Measurements from ENCODE around the gene CDC20. TPM values are rescaled to one million over a fixed set of nuclear protein-coding genes. Genes with fewer than 3 reads are reported as not detected.

The CDC20 gene
- total RNA-seq, 1 experiment from 2014 or later: 355 TPM

DNA sequence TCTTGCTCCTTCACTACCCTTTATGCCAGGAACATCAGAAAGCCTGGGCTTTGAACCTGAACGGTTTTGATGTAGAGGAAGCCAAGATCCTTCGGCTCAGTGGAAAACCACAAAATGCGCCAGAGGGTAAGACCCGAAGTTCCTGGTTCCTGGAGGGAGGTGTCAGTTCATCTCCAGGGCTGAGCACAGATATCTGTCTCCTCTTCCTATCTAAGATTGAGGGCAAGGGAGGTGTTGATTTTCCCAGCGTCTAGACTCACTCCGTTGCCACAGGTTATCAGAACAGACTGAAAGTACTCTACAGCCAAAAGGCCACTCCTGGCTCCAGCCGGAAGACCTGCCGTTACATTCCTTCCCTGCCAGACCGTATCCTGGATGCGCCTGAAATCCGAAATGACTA, 915 bp downstream of the CDC20 start (continued):
- TF ChIP-seq, protein P1, sequence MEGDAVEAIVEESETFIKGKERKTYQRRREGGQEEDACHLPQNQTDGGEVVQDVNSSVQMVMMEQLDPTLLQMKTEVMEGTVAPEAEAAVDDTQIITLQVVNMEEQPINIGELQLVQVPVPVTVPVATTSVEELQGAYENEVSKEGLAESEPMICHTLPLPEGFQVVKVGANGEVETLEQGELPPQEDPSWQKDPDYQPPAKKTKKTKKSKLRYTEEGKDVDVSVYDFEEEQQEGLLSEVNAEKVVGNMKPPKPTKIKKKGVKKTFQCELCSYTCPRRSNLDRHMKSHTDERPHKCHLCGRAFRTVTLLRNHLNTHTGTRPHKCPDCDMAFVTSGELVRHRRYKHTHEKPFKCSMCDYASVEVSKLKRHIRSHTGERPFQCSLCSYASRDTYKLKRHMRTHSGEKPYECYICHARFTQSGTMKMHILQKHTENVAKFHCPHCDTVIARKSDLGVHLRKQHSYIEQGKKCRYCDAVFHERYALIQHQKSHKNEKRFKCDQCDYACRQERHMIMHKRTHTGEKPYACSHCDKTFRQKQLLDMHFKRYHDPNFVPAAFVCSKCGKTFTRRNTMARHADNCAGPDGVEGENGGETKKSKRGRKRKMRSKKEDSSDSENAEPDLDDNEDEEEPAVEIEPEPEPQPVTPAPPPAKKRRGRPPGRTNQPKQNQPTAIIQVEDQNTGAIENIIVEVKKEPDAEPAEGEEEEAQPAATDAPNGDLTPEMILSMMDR (IDR thresholded peaks at IDR 0.05 in 2 of 3, conservative IDR thresholded peaks at IDR 0.05 in 1 of 3; ENCODE audit: borderline replicate concordance in 1 of 3, insufficient read depth in 1 of 3, low read depth in 2 of 3, low read length in 2 of 3): no peak

DNA sequence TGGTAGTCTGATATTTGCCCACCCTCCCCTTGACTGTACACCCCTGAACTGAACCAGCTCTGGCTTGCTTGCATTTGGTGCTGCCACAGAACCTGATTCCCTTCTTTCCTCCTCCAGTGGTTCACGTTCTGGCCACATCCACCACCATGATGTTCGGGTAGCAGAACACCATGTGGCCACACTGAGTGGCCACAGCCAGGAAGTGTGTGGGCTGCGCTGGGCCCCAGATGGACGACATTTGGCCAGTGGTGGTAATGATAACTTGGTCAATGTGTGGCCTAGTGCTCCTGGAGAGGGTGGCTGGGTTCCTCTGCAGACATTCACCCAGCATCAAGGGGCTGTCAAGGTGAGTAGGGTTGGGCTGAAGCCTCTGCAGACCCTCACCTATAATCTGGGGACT, 1.8 kb downstream of the CDC20 start:
- Histone ChIP-seq H3K4me1 (ENCODE audit: control insufficient read depth in 1 of 2, insufficient read depth in 2 of 2, low read length in 2 of 2) (peaks cover 15 to 67% of the 10 kb centered on the region in 2 experiments), H3K4me2 (ENCODE audit: low read length) (peak overlapping the region; percentile 83)

More for the DNA sequence above, 1.8 kb downstream of the CDC20 start:
- H3K9ac ChIP-seq (ENCODE audit: low read length): peak overlapping the region; percentile 94; the same call in 1 of the 2 replicates
- ATAC-seq (no peak), DNase-seq (ENCODE audit: low read depth, low spot score) (no peak)
- TF ChIP-seq EZH2phosphoT487 (IDR thresholded peaks at IDR 0.05; ENCODE audit: borderline replicate concordance) (no peak), TCF7L2 (IDR thresholded peaks at IDR 0.05; ENCODE audit: borderline replicate concordance, extremely low read depth, insufficient read depth, insufficient read length) (no peak), SRF (IDR thresholded peaks at IDR 0.05; ENCODE audit: low read depth) (no peak), RAD21 (IDR thresholded peaks at IDR 0.05; ENCODE audit: low read depth) (no peak), ZFX (IDR thresholded peaks at IDR 0.05) (no peak), SIN3A (IDR thresholded peaks at IDR 0.05; ENCODE audit: low read depth) (no peak), CEBPB (IDR thresholded peaks at IDR 0.05; ENCODE audit: low read depth) (no peak)
- TF ChIP-seq, protein P1 (IDR thresholded peaks at IDR 0.05 in 2 of 3, conservative IDR thresholded peaks at IDR 0.05 in 1 of 3; ENCODE audit: borderline replicate concordance in 1 of 3, insufficient read depth in 1 of 3, low read depth in 2 of 3, low read length in 2 of 3): no peak
- TF ChIP-seq, protein P2, sequence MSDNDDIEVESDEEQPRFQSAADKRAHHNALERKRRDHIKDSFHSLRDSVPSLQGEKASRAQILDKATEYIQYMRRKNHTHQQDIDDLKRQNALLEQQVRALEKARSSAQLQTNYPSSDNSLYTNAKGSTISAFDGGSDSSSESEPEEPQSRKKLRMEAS (IDR thresholded peaks at IDR 0.05): no peak
- ChIA-PET RAD21 (ENCODE audit: low non-redundant PET in 1 of 2, low total read pairs in 2 of 2, uncharacterized antibody in 2 of 2, unreplicated experiment in 2 of 2) (no interaction called here), CTCF (no interaction called here), POLR2A (no interaction called here)
- H3K79me2 ChIP-seq (ENCODE audit: insufficient read depth, low read length): peaks cover 46% of the 10 kb centered on the region
- H3K36me3 ChIP-seq (ENCODE audit: control insufficient read depth in 1 of 2, insufficient read depth in 2 of 2, low read length in 2 of 2): peaks cover 26 to 48% of the 10 kb centered on the region in 2 experiments
- intact Hi-C loops (cut with micrococcal nuclease): no loop called here
- BruUV-seq (replicated peaks): no TSS peak
- no peaks in the 10 kb centered on the region for H3K9me3 ChIP-seq (ENCODE audit: control insufficient read depth in 1 of 2, insufficient read depth in 1 of 2, low read depth in 1 of 2, low read length in 2 of 2)
- H3K9me2 ChIP-seq (ENCODE audit: insufficient read depth): no peaks in the 10 kb centered on the region
- no peak overlapping the region for H2AFZ ChIP-seq (ENCODE audit: low read depth, low read length, poor library complexity, severe bottlenecking)
- peak overlapping the region; percentile 76; the same call in 1 of the 2 replicates for H3K27ac ChIP-seq (ENCODE audit: low read depth, low read length)
- H3K4me3 ChIP-seq (replicated peaks in 1 of 2; ENCODE audit: low read depth in 1 of 2, low read length in 2 of 2): peak overlapping the region; percentile 76 to 91; a peak in 3 of 4 replicates
- H4K20me1 ChIP-seq (ENCODE audit: insufficient read depth): peaks cover 3% of the 10 kb centered on the region; the same call in 1 of the 2 replicates
- H3K27me3 ChIP-seq (ENCODE audit: insufficient read depth, low read length): no peaks in the 10 kb centered on the region

Measured in HCT116 (cell line).